ENCODE data around the gene SART1.

SART1 gene

DNA sequence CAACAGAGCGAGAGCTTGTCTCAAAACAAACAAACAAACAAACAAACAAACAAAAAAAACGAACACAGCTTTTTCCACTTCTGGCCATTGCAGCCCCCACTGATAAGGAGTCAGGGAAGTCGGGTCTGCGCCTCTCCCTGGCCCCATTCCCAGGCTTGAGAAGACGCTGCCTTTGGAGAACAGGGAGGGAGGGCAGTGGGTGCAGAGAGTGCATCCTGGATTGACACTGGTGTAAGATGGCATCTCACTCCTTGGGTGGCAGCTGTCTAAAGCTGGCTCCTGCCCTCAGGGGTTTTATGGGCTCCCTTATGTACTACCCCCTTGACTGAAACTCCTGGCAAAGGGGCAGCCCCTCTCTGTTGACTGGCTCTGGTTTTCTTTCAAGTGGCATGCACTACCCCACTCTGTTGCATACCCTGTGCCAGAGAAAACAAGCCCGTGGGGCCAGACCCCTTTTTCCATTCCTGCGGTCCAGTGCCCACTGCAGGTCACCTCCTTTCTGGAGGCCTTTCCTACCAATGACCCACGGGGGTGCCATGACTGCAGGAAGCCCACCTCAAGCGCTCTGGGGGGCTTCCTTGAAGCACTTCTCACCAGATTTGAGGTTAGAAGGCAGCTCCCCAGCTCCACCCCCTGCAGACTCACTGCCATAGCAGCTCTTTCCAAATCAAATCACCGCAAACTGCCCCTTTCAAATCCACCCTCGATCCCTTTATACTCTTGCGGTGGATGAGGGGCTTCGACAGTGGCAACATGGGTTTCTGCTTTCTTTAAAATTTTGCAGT lies 29.6 kb upstream of the SART1 start:
- Histone ChIP-seq H3K36me3 (ENCODE audit: low read depth) (no peaks in the 10 kb centered on the region), H3K27ac (ENCODE audit: poor library complexity, severe bottlenecking) (no peak overlapping the region), H3K9me3 (ENCODE audit: severe bottlenecking) (no peaks in the 10 kb centered on the region), H3K27me3 (ENCODE audit: insufficient read depth, poor library complexity, severe bottlenecking) (no peaks in the 10 kb centered on the region), H3K4me3 (ENCODE audit: severe bottlenecking) (no peak overlapping the region), H3K4me1 (ENCODE audit: insufficient read depth, poor library complexity, severe bottlenecking) (no peaks in the 10 kb centered on the region)
- ATAC-seq (ENCODE audit: low read depth) (peak; percentile 26; the same call in 1 of the 3 replicates), DNase-seq (ENCODE audit: low spot score) (no peak)
- TF ChIP-seq, protein P1, sequence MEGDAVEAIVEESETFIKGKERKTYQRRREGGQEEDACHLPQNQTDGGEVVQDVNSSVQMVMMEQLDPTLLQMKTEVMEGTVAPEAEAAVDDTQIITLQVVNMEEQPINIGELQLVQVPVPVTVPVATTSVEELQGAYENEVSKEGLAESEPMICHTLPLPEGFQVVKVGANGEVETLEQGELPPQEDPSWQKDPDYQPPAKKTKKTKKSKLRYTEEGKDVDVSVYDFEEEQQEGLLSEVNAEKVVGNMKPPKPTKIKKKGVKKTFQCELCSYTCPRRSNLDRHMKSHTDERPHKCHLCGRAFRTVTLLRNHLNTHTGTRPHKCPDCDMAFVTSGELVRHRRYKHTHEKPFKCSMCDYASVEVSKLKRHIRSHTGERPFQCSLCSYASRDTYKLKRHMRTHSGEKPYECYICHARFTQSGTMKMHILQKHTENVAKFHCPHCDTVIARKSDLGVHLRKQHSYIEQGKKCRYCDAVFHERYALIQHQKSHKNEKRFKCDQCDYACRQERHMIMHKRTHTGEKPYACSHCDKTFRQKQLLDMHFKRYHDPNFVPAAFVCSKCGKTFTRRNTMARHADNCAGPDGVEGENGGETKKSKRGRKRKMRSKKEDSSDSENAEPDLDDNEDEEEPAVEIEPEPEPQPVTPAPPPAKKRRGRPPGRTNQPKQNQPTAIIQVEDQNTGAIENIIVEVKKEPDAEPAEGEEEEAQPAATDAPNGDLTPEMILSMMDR (IDR thresholded peaks at IDR 0.05; ENCODE audit: poor library complexity, severe bottlenecking) = no peak

DNA sequence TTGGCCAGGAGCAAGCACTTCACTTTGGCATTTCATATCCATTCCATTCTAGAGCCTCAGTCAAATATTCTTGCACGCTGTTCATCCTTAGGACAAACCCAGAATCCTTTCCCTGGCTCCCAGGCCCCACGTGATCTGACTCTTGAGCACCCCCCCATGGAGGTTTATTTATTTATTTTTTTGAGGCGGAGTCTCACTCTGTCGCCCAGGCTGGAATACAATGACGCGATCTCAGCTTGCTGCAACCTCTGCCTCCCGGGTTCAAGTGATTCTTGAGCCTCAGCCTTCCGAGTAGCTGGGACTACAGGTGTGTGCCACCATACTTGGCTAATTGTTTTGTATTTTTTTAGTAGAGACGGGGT lies 29.0 kb upstream of the SART1 start:
- H3K36me3 ChIP-seq (ENCODE audit: low read depth) = no peaks in the 10 kb centered on the region
- no peak for DNase-seq (ENCODE audit: low spot score)
- no peaks in the 10 kb centered on the region for H3K9me3 ChIP-seq (ENCODE audit: severe bottlenecking)
- H3K4me1 ChIP-seq (ENCODE audit: insufficient read depth, poor library complexity, severe bottlenecking) = no peaks in the 10 kb centered on the region
- H3K27me3 ChIP-seq (ENCODE audit: insufficient read depth, poor library complexity, severe bottlenecking) = no peaks in the 10 kb centered on the region
- TF ChIP-seq, protein P1 (IDR thresholded peaks at IDR 0.05; ENCODE audit: poor library complexity, severe bottlenecking) = peak; percentile 26
- H3K4me3 ChIP-seq (ENCODE audit: severe bottlenecking) = no peak overlapping the region
- no peak for ATAC-seq (ENCODE audit: low read depth)
- H3K27ac ChIP-seq (ENCODE audit: poor library complexity, severe bottlenecking) = no peak overlapping the region

DNA sequence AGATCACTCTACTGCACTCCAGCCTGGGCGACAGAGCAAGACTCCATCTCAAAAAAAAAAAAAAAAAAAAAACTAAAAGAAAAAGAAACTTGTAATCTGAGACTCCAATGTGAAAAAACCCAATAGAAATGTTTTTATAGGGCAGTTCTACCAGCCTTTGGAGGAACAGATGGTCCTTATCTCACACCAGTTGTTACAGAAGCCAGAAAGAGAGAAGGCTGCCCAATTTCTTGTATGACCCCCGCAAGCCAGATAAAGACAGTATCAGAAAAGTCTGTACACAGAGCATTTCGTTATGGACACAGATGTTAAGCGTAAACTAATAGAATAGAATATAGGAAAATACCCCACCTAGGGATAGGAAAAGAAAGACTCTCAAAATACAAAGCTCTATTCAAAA lies 27.5 kb upstream of the SART1 start:
- H3K4me3 ChIP-seq (ENCODE audit: severe bottlenecking) = no peak overlapping the region
- no peak for ATAC-seq (ENCODE audit: low read depth)
- no peaks in the 10 kb centered on the region for H3K4me1 ChIP-seq (ENCODE audit: insufficient read depth, poor library complexity, severe bottlenecking)
- TF ChIP-seq, protein P1 (IDR thresholded peaks at IDR 0.05; ENCODE audit: poor library complexity, severe bottlenecking) = no peak
- no peak for DNase-seq (ENCODE audit: low spot score)
- H3K27me3 ChIP-seq (ENCODE audit: insufficient read depth, poor library complexity, severe bottlenecking) = no peaks in the 10 kb centered on the region
- no peak overlapping the region for H3K27ac ChIP-seq (ENCODE audit: poor library complexity, severe bottlenecking)
- no peaks in the 10 kb centered on the region for H3K36me3 ChIP-seq (ENCODE audit: low read depth)
- H3K9me3 ChIP-seq (ENCODE audit: severe bottlenecking) = no peaks in the 10 kb centered on the region

DNA sequence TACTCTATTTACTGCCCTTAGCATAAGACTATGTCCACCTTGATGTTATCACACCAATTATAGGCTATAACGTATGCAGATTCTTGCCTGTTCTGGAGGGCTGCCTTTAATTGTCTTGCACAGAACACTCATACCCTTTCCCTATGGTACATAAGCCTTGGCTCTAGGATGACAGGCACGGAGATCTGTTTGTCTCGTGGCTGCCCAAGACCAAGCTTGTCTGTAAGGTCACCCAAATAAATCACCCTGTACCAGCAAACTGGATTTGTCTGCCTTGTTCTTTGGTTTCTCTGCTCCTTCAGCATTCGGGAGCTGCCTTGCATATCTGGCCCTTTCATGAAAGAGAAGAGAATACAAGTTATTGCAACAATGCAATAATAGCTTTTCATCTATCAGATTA lies 23.8 kb upstream of the SART1 start:
- Histone ChIP-seq H3K36me3 (ENCODE audit: low read depth) (no peaks in the 10 kb centered on the region), H3K27me3 (ENCODE audit: insufficient read depth, poor library complexity, severe bottlenecking) (no peaks in the 10 kb centered on the region), H3K4me1 (ENCODE audit: insufficient read depth, poor library complexity, severe bottlenecking) (peaks cover 6% of the 10 kb centered on the region), H3K27ac (ENCODE audit: poor library complexity, severe bottlenecking) (no peak overlapping the region), H3K4me3 (ENCODE audit: severe bottlenecking) (no peak overlapping the region), H3K9me3 (ENCODE audit: severe bottlenecking) (no peaks in the 10 kb centered on the region)
- ATAC-seq (ENCODE audit: low read depth) = no peak
- TF ChIP-seq, protein P1 (IDR thresholded peaks at IDR 0.05; ENCODE audit: poor library complexity, severe bottlenecking) = no peak
- no peak for DNase-seq (ENCODE audit: low spot score)

DNA sequence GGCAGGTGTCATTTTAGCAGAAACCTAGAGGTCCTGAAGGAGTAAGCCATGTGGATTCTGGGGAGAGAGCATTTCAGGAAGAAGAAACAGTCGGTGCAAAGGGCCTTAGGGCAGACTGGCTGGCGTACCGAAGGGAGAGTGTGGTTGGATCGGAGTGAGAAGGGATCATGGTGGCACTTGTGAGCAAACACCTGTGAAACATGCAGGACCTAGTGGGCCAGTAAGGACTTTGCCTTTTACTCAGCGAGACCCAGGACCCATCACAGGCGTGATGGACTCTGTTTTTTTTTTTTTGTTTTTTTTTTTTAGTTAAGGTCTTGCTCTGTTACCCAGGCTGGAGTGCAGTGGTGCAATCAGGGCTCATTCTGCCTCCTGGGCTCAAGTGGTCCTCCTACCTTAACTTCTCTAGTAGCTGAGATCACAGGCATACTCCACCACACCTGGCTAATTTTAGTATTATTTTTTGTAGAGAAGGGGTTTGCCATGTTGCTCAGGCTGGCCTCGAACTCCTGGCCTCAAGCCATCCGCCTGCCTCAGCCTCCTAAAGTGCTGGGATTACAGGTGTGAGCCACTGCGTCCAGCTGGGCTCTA lies 19.7 kb upstream of the SART1 start:
- ATAC-seq (ENCODE audit: low read depth) (no peak), DNase-seq (ENCODE audit: low spot score) (no peak)
- Histone ChIP-seq H3K9me3 (ENCODE audit: severe bottlenecking) (no peaks in the 10 kb centered on the region), H3K36me3 (ENCODE audit: low read depth) (no peaks in the 10 kb centered on the region), H3K27ac (ENCODE audit: poor library complexity, severe bottlenecking) (no peak overlapping the region), H3K4me3 (ENCODE audit: severe bottlenecking) (no peak overlapping the region), H3K27me3 (ENCODE audit: insufficient read depth, poor library complexity, severe bottlenecking) (no peaks in the 10 kb centered on the region), H3K4me1 (ENCODE audit: insufficient read depth, poor library complexity, severe bottlenecking) (peaks cover 6% of the 10 kb centered on the region)
- TF ChIP-seq, protein P1 (IDR thresholded peaks at IDR 0.05; ENCODE audit: poor library complexity, severe bottlenecking) = no peak

All from RWPE2 (cell line).